ENCODE results near the gene ACKR4.

ACKR4 gene

DNA sequence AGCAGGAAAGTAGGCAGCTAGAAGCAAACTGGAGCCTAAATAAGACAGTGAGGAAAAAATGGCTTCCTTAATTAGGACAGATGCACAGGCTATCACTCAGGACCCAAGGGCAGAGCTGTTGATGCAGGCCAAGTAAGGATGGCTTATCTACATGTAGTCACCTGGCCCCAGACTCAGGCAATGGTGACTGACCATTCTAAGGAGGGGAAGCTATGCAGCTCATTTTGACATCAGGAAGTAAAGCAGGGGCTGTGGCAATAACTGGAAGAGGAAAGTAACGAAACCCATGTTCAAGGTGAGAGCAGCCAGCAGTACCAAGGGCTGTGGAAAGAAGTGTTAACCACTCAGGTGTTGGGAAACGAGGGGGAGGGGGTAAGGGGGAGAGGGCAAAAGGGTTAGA is 46.3 kb downstream of the ACKR4 start:
- no peak for DNase-seq

DNA sequence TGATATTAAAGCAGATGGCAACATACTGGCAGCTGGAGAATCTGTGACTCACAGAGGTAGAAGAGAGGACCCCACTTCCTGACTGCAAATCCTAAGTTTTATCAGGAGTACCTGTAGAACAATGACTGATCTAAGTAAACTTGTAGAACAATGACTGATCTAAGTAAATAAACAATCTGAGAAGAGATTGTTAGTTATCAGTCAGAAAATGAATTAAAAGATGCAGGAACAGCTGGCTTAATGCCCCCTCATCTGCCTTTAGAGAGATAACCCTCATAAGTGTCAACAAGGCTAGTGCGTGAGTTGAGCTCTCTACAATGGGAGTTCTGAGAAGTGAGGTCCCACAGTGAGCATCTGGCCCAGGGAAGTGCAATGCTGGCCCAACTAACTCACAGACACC is 48.0 kb downstream of the ACKR4 start:
- DNase-seq: no peak

DNA sequence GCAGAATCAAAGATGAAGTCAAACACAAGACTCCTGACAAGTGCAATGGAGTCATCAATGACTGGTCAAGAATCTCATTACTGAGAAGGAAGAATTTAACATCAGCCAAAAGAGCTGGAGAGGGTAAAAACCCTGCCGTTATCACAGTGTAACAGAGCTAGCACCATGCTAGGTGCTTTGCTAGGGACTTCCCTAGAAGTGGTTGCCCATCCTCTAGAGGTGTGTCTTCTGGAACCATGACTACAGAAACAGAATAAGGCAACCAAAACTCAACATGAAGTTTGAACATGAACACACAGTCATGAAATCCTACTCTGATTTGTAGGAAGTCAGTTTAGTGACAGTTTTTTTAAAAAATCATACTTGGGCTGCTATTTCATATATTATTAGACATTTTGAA is 53.1 kb downstream of the ACKR4 start:
- no peak for DNase-seq
